ENCODE measurements around the gene TIGD3. TPM values are rescaled to one million over a fixed set of nuclear protein-coding genes. Genes with fewer than 3 reads are reported as not detected.

TIGD3 gene
- total RNA-seq, 1 donor from 2014 or later, result 0.20 TPM

GRCh38 chr11:65389294-65389980, 34.9 kb downstream of the TIGD3 start:
- TF ChIP-seq CTCF (IDR thresholded peaks at IDR 0.05; ENCODE audit: insufficient read depth, low read depth, low read length) (no peak), EZH2 (IDR thresholded peaks at IDR 0.05; ENCODE audit: insufficient read depth, low read length) (no peak)
- H3K9ac ChIP-seq (ENCODE audit: low read length), result peak overlapping the region; percentile 69
- H3K4me1 Mint-ChIP-seq (ENCODE audit: low read depth, unreplicated experiment), result peaks cover 42% of the 10 kb centered on the region
- FAIRE-seq (no peak), DNase-seq (ENCODE audit: low read depth) (no peak)
- peaks cover 37% of the 10 kb centered on the region for H4K20me1 ChIP-seq (ENCODE audit: insufficient read depth, low read length)
- no peak overlapping the region for H3K4me3 ChIP-seq (ENCODE audit: insufficient read depth, low read depth, low read length)
- no peaks in the 10 kb centered on the region for H3K27me3 Mint-ChIP-seq (ENCODE audit: low read depth, unreplicated experiment)
- peaks cover 73% of the 10 kb centered on the region for H3K79me2 ChIP-seq (ENCODE audit: insufficient read depth, low read length)
- H3K36me3 Mint-ChIP-seq (ENCODE audit: low read depth, unreplicated experiment), result peaks cover 25% of the 10 kb centered on the region
- peak overlapping the region; percentile 4 for H3K27ac ChIP-seq (ENCODE audit: low read depth, low read length)
- H3K9me3 Mint-ChIP-seq (ENCODE audit: unreplicated experiment), result no peaks in the 10 kb centered on the region
- peaks cover 44% of the 10 kb centered on the region for H3K4me1 ChIP-seq (ENCODE audit: insufficient read depth, low read length)
- H3K27ac Mint-ChIP-seq (ENCODE audit: unreplicated experiment), result peak overlapping the region; percentile 26
- peak overlapping the region; percentile 90 for H3K4me3 Mint-ChIP-seq (ENCODE audit: unreplicated experiment)
- H2AFZ ChIP-seq (ENCODE audit: low read depth, low read length), result no peak overlapping the region
- H3K27me3 ChIP-seq (ENCODE audit: insufficient read depth, low read length), result no peaks in the 10 kb centered on the region
- no peaks in the 10 kb centered on the region for H3K9me3 ChIP-seq (ENCODE audit: insufficient read depth, low read depth, low read length)
- H3K36me3 ChIP-seq (ENCODE audit: insufficient read depth, low read length), result peaks cover 4% of the 10 kb centered on the region
- peak overlapping the region; percentile 91 for H3K4me2 ChIP-seq (ENCODE audit: low read length)

- Histone ChIP-seq H3K79me2 (ENCODE audit: insufficient read depth, low read length) (peaks cover 73% of the 10 kb centered on the region), H3K27ac (ENCODE audit: low read depth, low read length) (peak overlapping the region; percentile 61), H3K36me3 (ENCODE audit: insufficient read depth, low read length) (peaks cover 4% of the 10 kb centered on the region), H3K9ac (ENCODE audit: low read length) (peak overlapping the region; percentile 69), H3K27me3 (ENCODE audit: insufficient read depth, low read length) (no peaks in the 10 kb centered on the region), H3K9me3 (ENCODE audit: insufficient read depth, low read depth, low read length) (no peaks in the 10 kb centered on the region), H3K4me2 (ENCODE audit: low read length) (peak overlapping the region; percentile 91), H4K20me1 (ENCODE audit: insufficient read depth, low read length) (peaks cover 43% of the 10 kb centered on the region), H3K4me3 (ENCODE audit: insufficient read depth, low read depth, low read length) (peak overlapping the region; percentile 5), H2AFZ (ENCODE audit: low read depth, low read length) (peak overlapping the region; percentile 52), H3K4me1 (ENCODE audit: insufficient read depth, low read length) (peaks cover 41% of the 10 kb centered on the region)
- TF ChIP-seq EZH2 (IDR thresholded peaks at IDR 0.05; ENCODE audit: insufficient read depth, low read length) (no peak), CTCF (IDR thresholded peaks at IDR 0.05; ENCODE audit: insufficient read depth, low read depth, low read length) (no peak)
- Mint-ChIP-seq H3K27ac (ENCODE audit: unreplicated experiment) (peak overlapping the region; percentile 26), H3K4me1 (ENCODE audit: low read depth, unreplicated experiment) (peaks cover 35% of the 10 kb centered on the region), H3K4me3 (ENCODE audit: unreplicated experiment) (peak overlapping the region; percentile 75), H3K27me3 (ENCODE audit: low read depth, unreplicated experiment) (no peaks in the 10 kb centered on the region), H3K36me3 (ENCODE audit: low read depth, unreplicated experiment) (peaks cover 27% of the 10 kb centered on the region), H3K9me3 (ENCODE audit: unreplicated experiment) (no peaks in the 10 kb centered on the region)
- FAIRE-seq, result no peak
- DNase-seq (ENCODE audit: low read depth), result no peak
These were observed 35.8 kb downstream of the TIGD3 start for GRCh38 chr11:65390099-65390941.
